Thyroid gland (tissue), 4 donors: Measurements from ENCODE around the gene GNS.

Experiments
- CTCF ChIP-seq, 6 experiments: fragments of 200-600 bp in 3 of 6; fragments of 450-650 bp in 3 of 6; sonication (generic) in 3 of 6; IDR thresholded peaks; one replicate each; pipeline ENCODE4 v1.5.1; 2016 to 2019; ENCODE audit warnings: antibody characterized with exemption in 6 of 6, mild to moderate bottlenecking in 2 of 6, inconsistent platforms in 1 of 6, moderate library complexity in 1 of 6
- POLR2A ChIP-seq, 2 donors: fragments of 450-650 bp; IDR thresholded peaks; one replicate each; pipeline ENCODE4 v1.6.1; 2017; ENCODE audit warnings: antibody characterized with exemption in 2 of 2, mild to moderate bottlenecking in 2 of 2, moderate library complexity in 1 of 2

GRCh38 chr12:64670019-64670418, 89.2 kb downstream of the GNS start:
- TF ChIP-seq CTCF (IDR thresholded peaks at IDR 0.05) = no peak
- TF ChIP-seq POLR2A (IDR thresholded peaks at IDR 0.05) = no peak
